GM20000 (cell line): Measurements from ENCODE around the gene CLDN3.
"Not testable (repeated sequence)": the region's sequence is repeated elsewhere in the genome, so short reads cannot be mapped to it uniquely, and the experiment has no call there.

Source experiments
- DNase-seq: peaks from one replicate; pipeline ENCODE4 v3.0.0; 2012; ENCODE audit warnings: low spot score
- TF ChIP-seq, protein P1 (sequence below): IDR thresholded peaks from 2 replicates; pipeline ENCODE4 v1.5.1; 2012; ENCODE audit warnings: mild to moderate bottlenecking, control low read depth; ENCODE audit errors: extremely low read depth, missing control alignments

The CLDN3 gene

DNA sequence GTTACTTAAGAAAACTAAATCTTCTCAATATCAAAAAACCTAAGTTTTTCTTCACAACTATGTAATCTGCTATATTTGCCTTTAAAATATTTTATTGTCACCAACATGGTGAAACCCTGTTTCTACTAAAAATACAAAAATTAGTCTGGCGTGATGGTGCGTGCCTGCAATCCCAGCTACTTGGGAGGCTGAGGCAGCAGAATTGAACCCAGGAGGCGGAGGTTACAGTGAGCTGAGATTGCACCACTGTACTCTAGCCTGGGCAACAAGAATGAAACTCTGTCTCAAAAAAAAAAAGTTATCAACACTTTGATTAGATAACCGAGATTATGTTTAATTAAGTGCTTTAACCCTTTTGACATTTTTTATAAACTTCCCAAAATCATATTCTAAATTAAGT, 32.4 kb upstream of the CLDN3 start:
- DNase-seq = no peak
- TF ChIP-seq, protein P1, sequence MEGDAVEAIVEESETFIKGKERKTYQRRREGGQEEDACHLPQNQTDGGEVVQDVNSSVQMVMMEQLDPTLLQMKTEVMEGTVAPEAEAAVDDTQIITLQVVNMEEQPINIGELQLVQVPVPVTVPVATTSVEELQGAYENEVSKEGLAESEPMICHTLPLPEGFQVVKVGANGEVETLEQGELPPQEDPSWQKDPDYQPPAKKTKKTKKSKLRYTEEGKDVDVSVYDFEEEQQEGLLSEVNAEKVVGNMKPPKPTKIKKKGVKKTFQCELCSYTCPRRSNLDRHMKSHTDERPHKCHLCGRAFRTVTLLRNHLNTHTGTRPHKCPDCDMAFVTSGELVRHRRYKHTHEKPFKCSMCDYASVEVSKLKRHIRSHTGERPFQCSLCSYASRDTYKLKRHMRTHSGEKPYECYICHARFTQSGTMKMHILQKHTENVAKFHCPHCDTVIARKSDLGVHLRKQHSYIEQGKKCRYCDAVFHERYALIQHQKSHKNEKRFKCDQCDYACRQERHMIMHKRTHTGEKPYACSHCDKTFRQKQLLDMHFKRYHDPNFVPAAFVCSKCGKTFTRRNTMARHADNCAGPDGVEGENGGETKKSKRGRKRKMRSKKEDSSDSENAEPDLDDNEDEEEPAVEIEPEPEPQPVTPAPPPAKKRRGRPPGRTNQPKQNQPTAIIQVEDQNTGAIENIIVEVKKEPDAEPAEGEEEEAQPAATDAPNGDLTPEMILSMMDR = no peak

DNA sequence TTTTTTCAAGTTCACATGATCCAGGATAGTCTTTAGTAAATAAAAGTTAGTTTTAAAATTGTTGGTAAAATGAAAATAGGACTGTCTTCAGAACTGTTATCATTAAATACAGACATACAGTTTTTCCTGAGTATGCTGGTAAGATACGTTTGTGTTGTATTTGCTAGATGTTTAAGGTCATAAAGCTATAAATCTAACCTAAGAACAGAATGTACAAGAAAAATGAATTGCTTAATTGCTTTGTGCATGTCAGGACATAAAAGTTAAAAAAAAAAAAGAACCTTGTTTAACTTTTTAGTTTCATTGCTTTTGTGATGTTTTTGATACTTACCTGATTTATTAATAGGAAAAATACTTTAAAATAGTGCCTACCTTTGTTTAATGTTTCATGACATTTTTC, 31.5 kb upstream of the CLDN3 start:
- no peak for DNase-seq
- TF ChIP-seq, protein P1 = no peak

DNA sequence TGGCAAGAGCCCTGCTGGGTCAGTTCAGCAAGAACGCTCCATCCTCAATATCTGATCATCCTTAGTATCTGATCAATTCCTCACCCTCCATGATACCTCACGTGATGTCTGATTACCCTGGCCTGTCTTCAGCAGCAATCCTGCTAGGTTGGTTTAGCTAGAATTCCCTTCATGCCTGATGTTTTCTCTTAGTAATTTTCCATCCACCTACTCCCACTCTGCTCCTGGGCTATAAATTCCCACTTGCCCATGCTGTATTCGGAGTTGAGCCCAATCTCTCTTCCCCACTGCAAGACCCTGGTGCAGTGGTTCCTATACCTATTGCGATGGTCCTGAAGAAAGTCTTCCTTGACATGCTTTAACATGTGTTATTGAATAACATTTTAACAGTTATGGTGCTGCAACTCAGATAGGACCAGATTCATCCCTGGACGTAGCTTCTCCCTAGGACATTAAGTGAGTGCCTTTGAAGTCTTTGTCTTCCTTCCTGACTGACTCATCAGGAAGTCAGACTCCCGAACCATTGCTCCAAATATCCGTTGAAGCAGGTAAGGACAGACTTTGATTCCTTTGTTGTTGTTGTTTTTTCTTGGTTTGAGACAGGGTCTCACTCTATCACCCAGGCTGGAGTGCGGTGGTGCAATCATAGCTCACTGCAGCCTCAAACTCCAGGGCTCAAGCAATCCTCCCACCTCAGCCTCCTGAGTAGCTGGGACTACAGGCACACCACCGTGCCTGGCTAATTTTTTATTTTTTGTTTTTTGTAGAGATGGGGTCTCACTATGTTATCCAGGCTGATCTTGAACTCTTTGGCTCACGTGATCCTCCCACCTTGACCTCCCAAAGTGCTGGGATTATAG, 29.4 kb upstream of the CLDN3 start:
- TF ChIP-seq, protein P1 = no peak
- DNase-seq = no peak

DNA sequence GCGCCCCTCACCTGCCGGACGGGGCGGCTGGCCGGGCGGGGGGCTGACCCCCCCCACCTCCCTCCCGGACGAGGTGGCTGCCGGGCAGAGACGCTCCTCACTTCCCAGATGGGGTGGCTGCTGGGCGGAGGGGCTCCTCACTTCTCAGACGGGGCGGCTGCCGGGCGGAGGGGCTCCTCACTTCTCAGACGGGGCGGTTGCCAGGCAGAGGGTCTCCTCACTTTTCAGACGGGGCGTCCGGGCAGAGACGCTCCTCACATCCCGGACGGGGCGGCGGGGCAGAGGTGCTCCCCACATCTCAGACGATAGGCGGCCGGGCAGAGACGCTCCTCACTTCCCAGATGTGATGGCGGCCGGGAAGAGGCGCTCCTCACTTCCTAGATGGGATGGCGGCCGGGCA, 27.1 kb upstream of the CLDN3 start:
- not testable (repeated sequence) for DNase-seq

DNA sequence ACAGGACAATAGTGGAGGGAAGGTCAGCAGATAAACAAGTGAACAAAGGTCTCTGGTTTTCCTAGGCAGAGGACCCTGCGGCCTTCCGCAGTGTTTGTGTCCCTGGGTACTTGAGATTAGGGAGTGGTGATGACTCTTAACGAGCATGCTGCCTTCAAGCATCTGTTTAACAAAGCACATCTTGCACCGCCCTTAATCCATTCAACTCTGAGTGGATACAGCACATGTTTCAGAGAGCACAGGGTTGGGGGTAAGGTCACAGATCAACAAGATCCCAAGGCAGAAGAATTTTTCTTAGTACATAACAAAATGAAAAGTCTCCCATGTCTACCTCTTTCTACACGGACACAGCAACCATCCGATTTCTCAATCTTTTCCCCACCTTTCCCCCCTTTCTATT, 26.6 kb upstream of the CLDN3 start:
- not testable (repeated sequence) for DNase-seq

DNA sequence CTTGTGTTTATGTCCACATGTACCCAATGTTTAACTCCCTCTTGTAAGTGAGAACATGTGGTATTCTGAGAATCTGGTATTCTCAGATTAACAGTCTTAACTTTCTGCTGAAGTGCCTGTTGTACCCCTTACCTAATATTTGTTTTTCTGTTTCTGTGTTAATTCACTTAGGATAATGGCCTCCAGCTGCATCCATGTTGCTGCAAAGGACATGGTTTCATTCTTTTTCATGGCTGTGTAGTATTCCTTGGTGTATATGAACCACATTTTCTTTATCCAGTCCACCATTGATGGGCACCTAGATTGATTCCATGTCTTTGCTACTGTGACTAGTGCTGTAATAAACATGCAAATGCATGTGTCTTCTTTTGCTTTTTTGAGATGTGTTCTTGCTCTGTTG, 25.1 kb upstream of the CLDN3 start:
- DNase-seq = not testable (repeated sequence)

DNA sequence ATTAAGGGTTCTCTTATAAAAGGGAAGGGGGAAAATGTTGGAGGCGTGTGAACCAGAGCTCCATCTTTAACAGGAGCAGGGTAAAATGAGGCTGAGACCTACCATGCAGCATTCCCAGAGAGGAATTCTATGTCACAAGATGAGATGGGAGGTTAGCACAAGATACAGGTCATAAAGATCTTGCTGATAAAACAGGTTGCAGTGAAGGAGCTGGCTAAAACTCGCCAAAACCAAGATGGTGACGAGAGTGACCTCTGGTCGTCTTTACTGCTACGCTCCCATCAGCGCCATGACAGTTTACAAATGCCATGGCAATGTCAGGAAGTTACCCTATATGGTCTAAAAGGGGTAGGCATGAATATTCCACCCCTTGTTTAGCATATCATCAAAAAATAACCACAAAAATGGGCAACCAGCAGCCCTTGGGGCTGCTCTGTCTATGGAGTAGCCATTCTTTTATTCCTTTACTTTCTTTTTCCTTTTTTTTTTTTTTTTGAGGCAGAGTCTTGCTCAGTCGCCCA, 21.2 kb upstream of the CLDN3 start:
- DNase-seq = not testable (repeated sequence)

DNA sequence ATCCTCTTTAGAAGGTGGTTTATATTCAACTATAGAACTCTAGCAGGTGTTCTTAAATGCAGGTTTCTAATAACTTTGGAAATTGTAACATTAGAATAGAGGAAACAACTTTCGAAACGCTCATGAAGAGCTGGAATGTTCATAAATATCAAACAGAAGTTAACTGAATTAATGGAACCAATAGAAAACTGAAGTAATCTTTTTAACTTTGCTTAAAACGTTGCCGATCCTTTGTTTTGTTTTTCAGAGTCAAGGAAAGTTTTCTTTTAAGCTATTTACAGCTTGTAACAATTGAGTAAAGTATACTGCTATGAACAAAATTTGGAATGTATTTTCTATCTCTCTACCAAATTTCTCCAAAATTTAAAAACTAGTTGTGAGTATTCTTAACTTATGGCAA, 19.0 kb upstream of the CLDN3 start:
- DNase-seq = no peak
- TF ChIP-seq, protein P1 = no peak

DNA sequence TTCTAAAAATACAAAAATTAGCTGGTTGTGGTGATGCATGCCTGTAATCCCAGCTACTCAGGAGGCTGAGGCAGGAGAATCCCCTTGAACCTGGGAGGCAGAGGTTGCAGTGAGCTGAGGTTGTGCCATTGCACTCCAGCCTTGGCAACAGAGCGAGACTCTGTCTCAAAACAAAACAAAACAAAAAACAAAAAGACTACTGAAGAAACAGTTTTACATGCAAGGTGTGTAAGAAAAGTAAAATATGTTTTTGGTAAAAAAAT, 17.6 kb upstream of the CLDN3 start:
- DNase-seq = not testable (repeated sequence)

DNA sequence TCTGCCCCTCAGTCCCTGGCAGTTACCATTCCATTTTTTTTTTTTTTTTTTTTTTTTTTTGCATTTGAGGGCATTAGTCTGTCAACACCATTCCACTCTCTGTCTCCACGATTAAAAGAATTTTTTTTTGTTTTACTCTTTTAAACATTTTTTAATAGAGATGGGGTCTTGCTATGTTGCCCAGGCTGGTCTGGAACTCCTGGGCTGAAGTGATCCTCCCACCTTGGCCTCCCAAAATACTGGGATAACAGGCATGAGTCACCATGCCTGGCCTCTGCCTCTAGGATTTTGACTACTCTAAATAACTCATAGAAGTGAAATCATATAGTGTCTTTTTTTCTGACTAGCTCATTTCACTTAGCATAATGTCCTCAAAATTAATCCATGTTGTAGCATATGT, 16.5 kb upstream of the CLDN3 start:
- DNase-seq = no peak
- TF ChIP-seq, protein P1 = no peak
